ENCODE measurements around the gene TGFBR3. TPM values are rescaled to one million over a fixed set of nuclear protein-coding genes. Genes with fewer than 3 reads are reported as not detected.

Gene TGFBR3
- total RNA-seq, 1 donor from 2014 or later = 9.3 TPM

DNA sequence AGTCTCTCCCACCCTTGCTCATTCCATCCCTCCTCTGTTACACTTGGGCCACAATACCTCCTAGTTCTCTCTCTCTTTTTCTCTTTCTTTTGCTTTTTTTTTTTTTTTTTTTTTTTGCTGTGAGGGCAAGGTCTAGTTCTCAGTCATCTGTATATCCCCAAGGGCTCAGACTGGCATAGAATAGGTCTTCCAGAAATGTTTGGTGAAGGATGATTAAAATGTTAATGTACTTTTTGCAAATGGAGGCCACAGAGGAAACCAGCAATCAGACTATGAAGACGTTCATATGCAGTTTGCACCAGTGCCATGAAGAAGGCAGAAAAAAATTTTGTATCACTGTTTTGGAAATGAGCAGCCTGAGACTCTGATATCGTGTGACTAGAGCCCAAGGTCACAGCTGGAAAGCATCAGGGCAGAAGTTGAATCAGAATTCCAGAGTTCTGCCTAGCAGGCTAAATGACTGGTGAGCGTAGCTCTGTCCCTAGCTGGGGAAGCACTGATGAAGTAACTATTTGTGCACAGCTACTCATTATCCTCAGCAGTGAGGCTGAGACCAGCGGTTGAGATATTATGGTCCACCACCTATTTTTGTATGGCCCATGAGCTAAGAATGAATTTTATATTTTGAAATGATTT is 186.5 kb downstream of the TGFBR3 start:
- DNase-seq (ENCODE audit: low spot score) (no peak), ATAC-seq (peak; percentile 42)

DNA sequence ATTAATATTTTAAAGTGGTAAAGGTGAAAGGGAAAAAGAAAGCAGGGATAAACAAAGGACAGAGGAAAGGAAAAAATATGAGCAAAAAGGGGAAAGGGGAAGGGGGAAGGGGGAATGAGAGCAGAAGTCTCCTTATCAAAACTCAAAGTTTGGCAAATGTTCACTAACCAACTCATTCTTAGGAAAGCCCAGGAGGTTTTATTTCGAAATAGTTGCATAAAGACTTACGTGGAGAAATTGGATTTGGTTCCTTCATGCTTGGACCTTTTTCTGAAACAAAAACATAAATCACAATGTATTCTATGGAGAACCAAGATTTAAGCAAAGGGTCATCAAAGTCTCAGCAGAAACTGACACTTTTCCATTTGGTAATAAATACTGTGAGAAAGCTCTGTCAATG is 188.1 kb downstream of the TGFBR3 start:
- ATAC-seq (no peak), DNase-seq (ENCODE audit: low spot score) (no peak)

DNA sequence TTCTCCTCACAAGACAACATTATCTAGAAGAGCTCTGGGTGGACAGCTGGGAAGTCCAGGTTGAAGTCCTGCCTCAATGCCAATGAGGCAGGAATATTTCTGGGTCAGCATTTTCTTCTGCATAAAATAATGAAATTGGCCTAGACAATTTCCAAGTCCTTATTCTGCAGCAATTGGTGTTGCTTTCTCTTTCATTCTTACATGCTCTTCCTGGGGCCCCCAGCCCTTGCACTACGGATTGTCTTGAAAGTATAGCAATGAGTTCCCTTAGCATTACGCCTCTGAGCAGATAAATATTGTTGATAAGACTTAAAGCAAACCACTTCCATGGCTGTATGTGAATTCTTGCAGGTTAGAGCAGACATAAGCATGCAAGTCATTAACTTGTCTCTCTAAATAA is 188.5 kb downstream of the TGFBR3 start:
- DNase-seq (ENCODE audit: low spot score) (no peak), ATAC-seq (no peak)

DNA sequence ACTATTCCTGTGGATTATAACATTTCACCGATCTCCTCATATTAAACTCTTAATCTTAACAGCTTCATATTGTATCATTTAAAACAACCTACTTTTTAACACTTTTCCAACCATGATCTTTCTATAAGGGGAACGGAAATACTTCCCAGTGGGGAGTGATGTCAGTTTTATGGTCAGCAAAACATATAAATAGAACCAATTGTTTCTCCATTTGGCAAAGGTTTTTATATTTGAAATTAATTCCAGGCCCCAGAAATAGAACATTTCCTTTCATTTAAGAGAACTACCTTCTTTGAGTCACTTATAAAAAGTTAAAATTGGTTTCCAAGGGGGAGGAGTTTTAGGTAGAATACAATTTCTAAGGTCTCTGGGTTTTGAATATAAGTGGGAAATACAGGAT is 189.6 kb downstream of the TGFBR3 start:
- DNase-seq (ENCODE audit: low spot score) (no peak), ATAC-seq (no peak)

DNA sequence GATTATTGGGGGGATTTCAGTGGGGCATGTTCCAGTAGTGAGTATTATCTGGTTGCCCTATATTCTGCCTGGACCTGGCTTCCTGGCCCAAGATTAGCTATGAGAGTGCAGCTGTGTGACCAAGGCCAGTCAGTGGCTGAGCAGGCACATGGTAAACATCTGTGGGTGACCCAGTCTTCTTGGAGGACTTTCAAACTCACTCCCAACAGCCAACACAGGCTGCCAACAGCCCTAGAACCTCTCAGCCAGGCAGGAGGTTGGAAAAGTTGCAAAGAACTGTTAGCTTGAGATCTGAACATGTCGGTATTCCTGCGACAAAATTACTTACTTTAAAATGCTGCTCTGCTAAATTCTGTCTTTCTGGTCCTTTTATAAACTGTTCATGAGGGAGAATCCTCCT is 192.4 kb downstream of the TGFBR3 start:
- DNase-seq (ENCODE audit: low spot score) (no peak), ATAC-seq (peak; percentile 67)

DNA sequence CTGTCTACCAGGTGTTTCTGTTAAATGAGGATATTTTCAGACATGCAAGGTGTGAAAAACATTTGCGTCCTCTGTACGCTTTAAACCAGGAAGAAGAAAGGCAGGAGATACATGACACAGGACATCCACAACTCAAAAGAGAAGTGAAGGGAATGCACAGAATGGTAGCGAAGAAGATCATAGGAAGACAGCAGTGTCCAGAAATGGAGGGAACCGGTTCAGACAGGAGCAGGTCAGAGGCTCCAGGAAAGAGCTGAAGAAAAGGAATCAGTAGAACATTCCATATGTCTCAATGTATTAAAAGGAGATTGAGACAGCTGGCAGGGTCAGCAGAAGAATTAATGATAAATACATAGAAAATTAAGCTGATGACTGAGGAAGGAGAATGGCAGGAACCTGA is 194.4 kb downstream of the TGFBR3 start:
- ATAC-seq (no peak), DNase-seq (ENCODE audit: low spot score) (no peak)

DNA sequence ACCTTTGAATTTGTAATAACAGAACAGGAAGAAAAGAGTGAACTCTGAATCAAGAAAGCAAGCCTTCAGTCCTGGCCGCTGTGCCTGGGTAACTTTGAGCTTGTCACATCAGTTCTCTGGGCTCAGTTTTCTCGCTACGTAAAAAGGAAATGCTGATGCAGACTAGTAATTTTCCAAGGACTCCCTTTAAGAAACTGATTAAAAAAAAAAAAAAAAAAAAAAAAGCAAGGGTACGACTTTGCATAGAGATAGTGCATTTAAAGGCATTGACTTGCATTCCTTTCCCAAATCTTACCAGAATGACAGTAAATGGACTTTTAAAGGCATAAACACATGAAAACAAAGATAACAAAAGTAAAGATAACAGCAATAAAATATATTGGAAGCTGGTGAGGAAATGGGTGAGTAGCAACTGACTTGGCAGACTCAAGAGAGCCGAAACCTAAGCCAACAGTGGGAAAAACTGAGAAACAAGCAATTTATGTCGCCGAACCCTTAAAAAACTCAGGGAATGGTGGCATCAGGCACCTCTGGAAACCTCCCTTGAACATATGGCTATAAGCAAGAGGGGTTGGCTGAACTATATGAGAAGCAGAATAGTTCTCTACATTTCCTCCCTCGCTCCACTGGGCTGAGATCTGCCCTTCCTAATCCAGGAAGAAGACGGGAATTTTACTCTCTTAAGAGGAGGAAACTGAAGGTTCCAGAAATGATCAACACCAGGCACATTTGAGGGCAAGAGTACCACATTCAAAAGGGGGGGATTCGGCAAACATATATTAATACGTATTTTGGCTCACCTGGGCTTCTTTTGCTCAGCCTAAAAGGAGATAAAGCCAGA is 196.1 kb downstream of the TGFBR3 start:
- DNase-seq (ENCODE audit: low spot score) = no peak
- ATAC-seq = peak; percentile 55

DNA sequence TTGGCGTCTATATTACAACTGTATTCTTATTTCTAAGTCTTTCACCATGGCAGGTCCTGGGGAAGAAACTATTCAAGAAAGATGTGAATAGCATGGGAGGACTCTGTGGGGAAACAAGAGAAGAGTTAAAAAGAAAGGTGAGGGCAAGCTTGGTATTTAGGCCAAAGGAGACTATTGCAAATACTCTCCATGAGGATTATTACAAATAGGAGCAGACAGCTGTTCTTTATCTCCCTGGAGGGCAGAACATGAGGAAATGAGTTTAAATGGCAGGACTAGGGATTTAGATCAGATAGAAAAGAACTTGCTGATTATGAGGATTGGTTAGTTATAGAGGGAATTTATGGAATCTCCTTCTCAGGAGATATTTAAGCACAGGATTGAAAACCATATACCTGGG is 198.5 kb downstream of the TGFBR3 start:
- no peak for ATAC-seq
- DNase-seq (ENCODE audit: low spot score) = no peak

DNA sequence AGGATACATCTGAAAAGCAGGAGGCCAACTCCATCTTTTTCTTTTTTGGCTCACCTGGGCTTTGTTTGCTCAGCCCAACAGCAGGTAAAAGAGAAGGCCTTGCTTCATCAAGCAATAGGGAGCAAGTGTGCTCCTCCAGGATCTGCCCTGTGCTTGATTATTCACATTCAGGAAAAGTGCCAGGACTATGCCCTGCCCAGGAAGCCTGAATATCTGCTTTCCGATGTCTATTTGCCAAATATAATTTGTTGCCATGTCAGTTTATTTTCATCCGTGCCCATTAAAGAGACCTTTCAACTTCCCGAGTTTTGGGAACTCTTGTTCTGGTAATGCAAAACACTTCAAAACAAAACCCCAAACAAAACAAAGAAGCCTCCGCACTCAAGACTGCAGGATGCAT is 200.0 kb downstream of the TGFBR3 start:
- ATAC-seq = no peak

DNA sequence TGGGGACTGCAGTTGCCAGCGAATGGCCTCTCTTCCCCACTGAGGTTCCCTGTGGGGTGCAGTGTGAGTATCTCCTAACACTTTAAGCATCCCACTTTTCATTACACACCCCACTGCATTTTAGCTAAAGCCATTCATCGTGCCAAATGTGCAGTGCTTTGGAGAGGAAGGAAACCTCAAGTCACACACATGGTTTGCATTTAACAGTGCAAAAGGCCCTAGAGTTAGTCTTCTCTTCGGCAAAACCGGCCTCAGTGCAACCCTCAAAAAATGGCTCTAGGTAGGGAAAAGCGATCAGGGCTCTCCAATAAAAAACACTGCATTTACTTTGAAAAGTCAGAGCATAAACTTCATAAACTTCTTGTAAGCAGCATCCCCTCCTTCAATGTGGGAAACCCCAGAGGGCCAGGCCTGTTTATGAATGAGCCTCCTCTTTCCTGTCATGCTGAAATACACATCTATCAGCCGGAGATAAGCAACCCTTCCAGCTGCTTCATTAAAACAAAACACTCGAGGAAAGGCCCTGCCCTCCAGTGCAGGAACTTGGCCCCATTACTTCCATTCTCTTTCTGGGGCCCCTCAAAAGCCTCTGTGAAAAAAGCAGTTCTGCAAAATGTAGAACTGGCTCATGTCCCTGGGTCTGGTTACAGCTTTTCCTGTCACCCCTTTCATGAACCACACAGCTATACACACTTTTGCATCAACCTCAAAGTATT is 201.3 kb downstream of the TGFBR3 start:
- ATAC-seq = peak; percentile 64
- DNase-seq (ENCODE audit: low spot score) = no peak

More for the DNA sequence above, 200.0 kb downstream of the TGFBR3 start:
- no peak for DNase-seq (ENCODE audit: low spot score)

DNA sequence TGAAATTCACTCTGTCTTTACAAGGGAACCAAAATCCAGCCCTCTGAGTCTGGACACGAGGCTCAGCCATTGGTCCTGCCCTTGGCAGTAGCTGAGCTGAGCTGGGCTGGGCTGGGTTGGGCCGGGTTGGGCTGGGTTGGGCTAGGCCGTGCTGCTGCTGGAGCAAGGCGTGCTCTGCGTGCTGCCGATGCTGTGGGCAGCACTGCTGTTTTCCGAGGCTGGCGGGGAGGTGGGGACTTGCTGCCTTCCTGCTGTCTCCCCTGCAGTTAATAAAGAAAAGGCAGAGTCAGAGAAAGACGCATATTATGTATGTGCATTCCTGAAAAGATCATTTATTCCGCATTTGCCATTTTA is 202.4 kb downstream of the TGFBR3 start:
- no peak for DNase-seq (ENCODE audit: low spot score)
- ATAC-seq = no peak

DNA sequence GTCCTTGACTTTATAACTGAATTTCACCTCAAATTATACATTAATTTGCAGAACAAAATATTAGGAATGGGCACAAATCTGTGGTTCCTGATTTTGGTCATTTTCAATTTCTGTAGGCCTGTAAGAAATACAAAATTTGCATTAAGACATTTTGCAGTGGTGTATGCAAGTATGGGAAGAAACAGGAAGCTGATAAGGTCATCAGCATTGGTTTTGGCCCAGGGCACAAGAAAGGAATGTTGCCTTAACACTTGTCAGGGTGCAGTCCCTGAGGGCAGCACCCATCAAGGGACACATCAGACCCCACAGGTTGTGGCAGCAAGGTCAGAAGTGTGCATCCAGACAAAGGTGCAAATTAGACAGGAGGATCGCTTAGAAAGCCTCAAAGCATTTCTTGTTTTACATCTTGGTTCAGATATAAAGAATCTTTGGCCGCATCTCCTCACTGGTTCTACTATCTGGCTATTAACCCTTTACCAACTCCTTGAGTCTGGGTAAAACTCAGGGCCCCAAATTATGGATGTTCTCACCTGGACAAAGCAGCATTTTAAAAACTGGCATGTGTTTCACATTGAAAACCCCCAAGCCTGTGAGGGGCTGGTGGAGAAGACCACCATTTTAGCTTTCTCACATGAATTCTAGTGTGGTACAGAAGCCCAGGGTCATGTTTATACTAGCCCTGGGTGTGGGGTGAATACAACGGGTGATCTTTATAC is 202.9 kb downstream of the TGFBR3 start:
- DNase-seq (ENCODE audit: low spot score) (no peak), ATAC-seq (no peak)

DNA sequence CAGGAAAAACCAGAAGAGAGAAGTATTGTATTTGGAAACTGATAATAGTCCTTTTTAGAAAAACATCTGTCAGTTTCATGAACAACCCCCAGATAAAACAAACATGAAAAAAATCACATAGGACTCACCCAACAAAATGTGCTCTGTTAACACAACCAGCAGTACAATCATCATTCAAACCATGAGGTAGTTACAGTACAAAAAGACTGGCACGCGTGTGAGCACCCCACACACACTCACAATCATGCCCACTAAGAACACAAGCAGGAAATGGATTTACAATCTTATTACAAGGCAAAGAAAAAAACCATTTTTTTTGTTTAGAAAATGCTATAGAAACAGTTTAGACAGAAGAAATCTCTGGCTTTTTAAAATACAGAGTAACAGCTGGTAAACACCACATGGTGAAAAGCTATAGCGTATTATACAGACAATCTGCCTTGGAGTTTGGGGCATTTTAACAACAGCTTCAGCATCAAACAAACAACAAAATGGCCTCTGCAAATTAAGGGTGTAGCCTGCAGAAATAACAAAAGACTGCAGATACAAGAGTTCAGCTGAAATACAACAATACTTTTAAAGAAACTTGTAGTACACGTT is 205.3 kb downstream of the TGFBR3 start:
- ATAC-seq (no peak), DNase-seq (ENCODE audit: low spot score) (no peak)

DNA sequence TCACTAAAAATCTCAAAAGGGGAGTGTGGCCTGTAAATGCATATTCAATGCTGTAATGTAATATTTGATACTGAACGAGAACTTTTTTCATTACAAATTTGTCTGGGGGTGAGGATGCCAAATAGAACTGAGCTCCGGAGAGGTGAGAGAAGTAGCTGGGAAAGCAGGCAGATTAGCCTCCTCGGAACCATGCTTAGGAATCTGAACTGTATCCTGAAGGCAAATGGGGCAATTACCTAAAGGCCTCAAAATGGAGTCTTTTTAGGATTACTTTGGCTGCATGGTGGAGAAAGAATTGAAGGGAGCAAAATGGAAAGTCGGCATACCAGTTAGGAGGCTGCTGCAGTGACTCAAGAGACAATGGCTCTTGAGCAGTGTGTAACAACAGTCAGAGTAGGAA is 206.5 kb downstream of the TGFBR3 start:
- no peak for ATAC-seq
- no peak for DNase-seq (ENCODE audit: low spot score)

DNA sequence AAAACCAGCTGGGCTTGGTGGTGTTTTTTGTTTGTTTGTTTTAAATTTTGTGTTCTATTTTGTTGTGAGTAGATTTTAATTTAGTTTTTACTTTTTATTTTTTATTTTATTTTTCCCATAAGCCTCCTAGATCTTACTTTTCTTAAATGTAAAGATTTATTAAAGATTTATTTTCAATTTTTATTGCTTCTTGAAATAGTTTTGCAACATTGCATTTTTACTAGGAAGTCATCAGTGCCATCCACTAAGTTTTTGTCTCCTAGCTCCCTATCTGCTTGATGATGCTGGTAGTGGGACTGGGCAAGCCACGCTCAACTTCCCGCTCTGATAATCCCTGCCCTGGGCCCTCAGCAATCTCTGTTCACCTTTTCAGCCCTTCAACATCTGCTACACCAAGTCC is 209.9 kb downstream of the TGFBR3 start:
- DNase-seq (ENCODE audit: low spot score) (no peak), ATAC-seq (no peak)

DNA sequence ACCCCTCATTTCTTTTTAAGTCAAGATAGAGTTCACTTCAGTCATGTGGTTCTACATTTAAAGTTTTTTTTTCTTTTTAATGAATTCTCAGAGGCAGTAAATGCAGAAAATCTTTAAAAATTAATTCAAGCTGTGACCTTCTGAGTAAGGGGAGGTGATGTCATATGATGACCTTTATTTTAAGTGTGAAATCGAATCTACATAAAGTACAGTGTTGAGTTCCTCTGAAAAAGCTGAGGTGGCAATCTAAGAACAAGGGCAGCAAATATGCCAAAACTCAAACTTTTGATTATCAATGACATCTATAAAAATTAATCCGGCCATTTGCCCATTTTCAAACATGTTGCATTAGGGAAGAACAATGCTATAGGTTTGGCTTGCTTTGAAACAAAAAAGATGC is 211.8 kb downstream of the TGFBR3 start:
- ATAC-seq (no peak), DNase-seq (ENCODE audit: low spot score) (no peak)

DNA sequence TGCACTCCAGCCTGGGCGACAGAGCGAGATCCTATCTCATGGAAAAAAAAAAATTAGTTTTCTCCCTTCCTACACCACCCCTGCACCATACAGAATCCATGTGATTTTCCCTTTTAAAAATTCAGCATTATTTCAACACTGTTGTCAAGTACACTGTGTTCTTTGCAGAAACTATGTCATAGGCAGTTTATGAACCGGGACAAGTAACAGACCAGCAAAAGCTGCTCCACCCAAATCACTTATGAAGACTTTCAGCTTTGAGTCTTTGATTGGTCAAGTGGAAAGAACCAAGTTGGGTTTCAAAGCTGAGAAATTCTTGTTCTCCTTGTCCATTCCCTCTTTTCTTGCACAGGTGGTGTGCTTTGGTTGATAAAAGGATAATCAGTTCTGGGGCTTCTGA is 212.3 kb downstream of the TGFBR3 start:
- DNase-seq (ENCODE audit: low spot score) (no peak), ATAC-seq (peak; percentile 13)

DNA sequence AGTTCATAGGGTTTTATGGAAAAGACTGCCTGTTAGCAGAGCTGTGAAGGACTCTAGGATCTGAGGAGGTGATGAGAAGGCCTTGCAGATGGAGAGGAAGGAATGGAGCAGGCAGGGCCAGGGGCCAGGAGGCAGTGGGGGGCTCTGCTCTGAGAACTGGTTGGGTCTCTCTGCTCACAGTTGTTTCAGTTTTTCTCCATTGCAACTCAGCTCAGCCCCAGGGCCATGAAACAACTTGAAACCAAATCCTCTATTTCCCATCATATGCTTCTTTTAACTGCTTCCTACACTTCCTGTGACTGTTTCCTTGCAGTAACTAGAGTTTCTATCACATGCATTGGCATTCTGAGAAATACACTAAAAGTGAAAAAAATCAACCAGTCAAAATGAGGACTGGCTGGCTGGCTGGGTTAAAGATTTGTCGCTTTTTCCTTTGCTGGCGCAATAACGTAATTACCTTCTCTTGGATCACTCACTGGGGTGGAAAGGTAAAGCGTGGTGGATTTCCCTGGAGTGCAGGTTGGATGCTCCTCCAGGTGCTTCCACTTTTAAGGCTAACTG is 213.3 kb downstream of the TGFBR3 start:
- ATAC-seq (no peak), DNase-seq (ENCODE audit: low spot score) (no peak)

DNA sequence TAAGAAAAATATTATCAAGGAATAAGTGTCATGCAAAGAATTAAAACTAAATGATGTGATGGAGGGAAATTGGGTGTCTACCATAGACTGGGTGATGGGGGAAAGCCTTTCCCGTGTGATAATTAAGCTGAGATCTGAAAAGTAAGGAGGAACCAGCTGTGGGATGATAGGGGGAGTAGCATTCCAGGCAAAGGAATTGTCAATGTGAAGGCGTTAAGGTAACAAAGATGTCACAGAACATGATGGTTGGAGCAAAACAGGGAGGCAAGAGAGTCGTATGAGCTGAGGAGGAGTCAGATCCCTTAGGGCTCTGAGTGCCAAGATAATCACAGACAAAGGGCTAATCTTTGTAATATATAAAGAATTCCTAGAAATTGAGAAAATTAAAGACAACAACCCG is 215.2 kb downstream of the TGFBR3 start:
- DNase-seq (ENCODE audit: low spot score) = no peak
- ATAC-seq = no peak

DNA sequence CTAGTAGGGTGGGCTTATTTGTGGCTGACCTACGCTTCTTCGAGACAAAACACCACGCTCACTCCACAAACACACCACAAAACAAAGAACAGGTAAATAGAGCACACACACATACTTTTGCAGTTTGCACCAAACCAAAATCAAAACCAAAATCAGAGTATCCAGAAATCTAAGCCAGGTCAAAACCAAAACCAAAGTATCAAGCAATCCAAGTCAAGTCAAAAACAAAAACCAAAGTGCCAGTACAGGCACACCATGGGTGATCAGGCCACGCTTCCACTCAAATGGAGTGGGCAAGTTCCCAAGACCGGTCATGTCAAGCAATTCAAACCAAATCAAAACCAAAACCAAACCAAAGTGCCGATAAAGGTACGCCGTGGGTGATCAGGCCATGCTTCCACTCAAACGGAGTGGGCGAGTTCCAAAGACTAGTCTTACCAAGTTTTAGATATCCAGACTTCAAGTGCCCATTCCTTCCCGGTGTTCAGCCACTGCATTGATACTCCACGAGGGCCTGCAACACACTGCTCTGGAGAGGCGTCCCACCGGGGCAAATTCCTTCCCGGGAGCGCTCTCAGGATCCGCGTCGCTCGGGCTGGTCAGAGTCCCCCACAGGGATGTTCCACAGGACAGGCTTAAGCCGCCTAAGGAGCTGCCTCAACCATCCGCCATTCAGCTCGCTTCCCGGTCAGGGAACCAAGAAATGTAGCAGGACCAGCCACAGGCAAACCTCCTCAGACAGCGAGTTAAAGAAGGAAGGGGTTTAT is 216.2 kb downstream of the TGFBR3 start:
- ATAC-seq = no peak
- DNase-seq (ENCODE audit: low spot score) = no peak
